Smooth muscle cell (in vitro differentiated cells): Measurements from ENCODE around the gene SLC4A1AP. TPM values are rescaled to one million over a fixed set of nuclear protein-coding genes. Genes with fewer than 3 reads are reported as not detected.

ENCODE experiments used
- DNase-seq: peaks from one replicate; lab custom pipeline; 2025; ENCODE audit not compliant: unreplicated experiment; lab: John Stamatoyannopoulos, UW
- H2AFZ ChIP-seq: fragments of 200-600 bp; sonication (generic); 2 replicates; pipeline ENCODE4 v1.6.0; 2016; ENCODE audit warnings: antibody characterized with exemption, low read depth, mild to moderate bottlenecking
- H3F3A ChIP-seq: fragments of 200-600 bp; sonication (generic); 2 replicates; pipeline ENCODE4 v1.6.0; 2017; ENCODE audit warnings: antibody characterized with exemption, low read depth
- H3K27ac ChIP-seq: fragments of 200-600 bp; sonication (generic); 2 replicates; pipeline ENCODE4 v1.5.1; 2016; ENCODE audit warnings: low read depth, mild to moderate bottlenecking
- H3K27me3 ChIP-seq: fragments of 200-600 bp; sonication (generic); 2 replicates; pipeline ENCODE4 v1.6.1; 2016; ENCODE audit warnings: low read depth, mild to moderate bottlenecking
- H3K36me3 ChIP-seq: fragments of 200-600 bp; sonication (generic); 2 replicates; pipeline ENCODE4 v1.5.1; 2016; ENCODE audit warnings: low read depth
- H3K4me1 ChIP-seq: fragments of 200-600 bp; sonication (generic); 2 replicates; pipeline ENCODE4 v1.5.1; 2016; ENCODE audit warnings: low read depth
- H3K4me2 ChIP-seq: fragments of 200-600 bp; sonication (generic); 2 replicates; pipeline ENCODE4 v1.6.0; 2016; ENCODE audit warnings: mild to moderate bottlenecking
- H3K4me3 ChIP-seq: fragments of 200-600 bp; sonication (generic); 2 replicates; pipeline ENCODE4 v1.5.1; 2016; ENCODE audit warnings: mild to moderate bottlenecking
- H3K79me2 ChIP-seq: fragments of 200-600 bp; sonication (generic); 2 replicates; pipeline ENCODE4 v1.6.0; 2016; ENCODE audit warnings: low read depth, mild to moderate bottlenecking
- H3K9ac ChIP-seq: fragments of 200-600 bp; sonication (generic); 2 replicates; pipeline ENCODE4 v1.6.0; 2016; ENCODE audit warnings: low read depth
- H3K9me3 ChIP-seq: fragments of 200-600 bp; sonication (generic); replicated peaks from 2 replicates; pipeline ENCODE4 v1.5.1; 2016; ENCODE audit warnings: low read depth
- H4K20me1 ChIP-seq: fragments of 200-600 bp; sonication (generic); 2 replicates; pipeline ENCODE4 v1.6.0; 2016; ENCODE audit warnings: low read depth
- WGBS: methylation state at CpG from one replicate; pipeline ENCODE4 v1.1.7; 2016; ENCODE audit warnings: low lambda C conversion rate; 5-methylcytosine and 5-hydroxymethylcytosine counted together
- polyA plus RNA-seq: library from polyadenylated mRNA; unstranded; fragments of >200 nt; fragmentation: Nextera tagmentation; extraction: Ambion mirVana; gene quantifications from 2 replicates; pipeline ENCODE4 v1.2.1, GENCODE V29; 2016
- total RNA-seq: library from RNA; depleted of rRNA; stranded (reverse); fragments of >200 nt; gene quantifications from 2 replicates; pipeline ENCODE4 v1.2.3, GENCODE V29; 2014
- TF ChIP-seq, protein P1 (sequence below): fragments of 200-600 bp; sonication (generic); IDR thresholded peaks from 2 replicates; pipeline ENCODE4 v1.5.1; 2017; ENCODE audit warnings: borderline replicate concordance, mild to moderate bottlenecking, antibody characterized with exemption; ENCODE audit not compliant: insufficient read depth, poor library complexity, severe bottlenecking

The SLC4A1AP gene
- total and polyA plus RNA-seq, 2 experiments from 2014 or later, result 26.2 to 27.5 TPM

- Histone ChIP-seq H4K20me1 (no peaks in the 10 kb centered on the region), H3K9me3 (no peaks in the 10 kb centered on the region), H2AFZ (no peak overlapping the region), H3K4me3 (no peak overlapping the region), H3K9ac (no peak overlapping the region), H3F3A (no peaks in the 10 kb centered on the region), H3K4me2 (no peak overlapping the region), H3K36me3 (no peaks in the 10 kb centered on the region), H3K27me3 (no peaks in the 10 kb centered on the region), H3K79me2 (no peaks in the 10 kb centered on the region), H3K27ac (no peak overlapping the region), H3K4me1 (no peaks in the 10 kb centered on the region)
- TF ChIP-seq, protein P1, sequence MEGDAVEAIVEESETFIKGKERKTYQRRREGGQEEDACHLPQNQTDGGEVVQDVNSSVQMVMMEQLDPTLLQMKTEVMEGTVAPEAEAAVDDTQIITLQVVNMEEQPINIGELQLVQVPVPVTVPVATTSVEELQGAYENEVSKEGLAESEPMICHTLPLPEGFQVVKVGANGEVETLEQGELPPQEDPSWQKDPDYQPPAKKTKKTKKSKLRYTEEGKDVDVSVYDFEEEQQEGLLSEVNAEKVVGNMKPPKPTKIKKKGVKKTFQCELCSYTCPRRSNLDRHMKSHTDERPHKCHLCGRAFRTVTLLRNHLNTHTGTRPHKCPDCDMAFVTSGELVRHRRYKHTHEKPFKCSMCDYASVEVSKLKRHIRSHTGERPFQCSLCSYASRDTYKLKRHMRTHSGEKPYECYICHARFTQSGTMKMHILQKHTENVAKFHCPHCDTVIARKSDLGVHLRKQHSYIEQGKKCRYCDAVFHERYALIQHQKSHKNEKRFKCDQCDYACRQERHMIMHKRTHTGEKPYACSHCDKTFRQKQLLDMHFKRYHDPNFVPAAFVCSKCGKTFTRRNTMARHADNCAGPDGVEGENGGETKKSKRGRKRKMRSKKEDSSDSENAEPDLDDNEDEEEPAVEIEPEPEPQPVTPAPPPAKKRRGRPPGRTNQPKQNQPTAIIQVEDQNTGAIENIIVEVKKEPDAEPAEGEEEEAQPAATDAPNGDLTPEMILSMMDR, result no peak
- no peak for DNase-seq
- 77% methylated on average over 3 of the region's 3 CpGs for WGBS
Observed at GRCh38 chr2:27708666-27709065, 45.0 kb downstream of the SLC4A1AP start.

DNA sequence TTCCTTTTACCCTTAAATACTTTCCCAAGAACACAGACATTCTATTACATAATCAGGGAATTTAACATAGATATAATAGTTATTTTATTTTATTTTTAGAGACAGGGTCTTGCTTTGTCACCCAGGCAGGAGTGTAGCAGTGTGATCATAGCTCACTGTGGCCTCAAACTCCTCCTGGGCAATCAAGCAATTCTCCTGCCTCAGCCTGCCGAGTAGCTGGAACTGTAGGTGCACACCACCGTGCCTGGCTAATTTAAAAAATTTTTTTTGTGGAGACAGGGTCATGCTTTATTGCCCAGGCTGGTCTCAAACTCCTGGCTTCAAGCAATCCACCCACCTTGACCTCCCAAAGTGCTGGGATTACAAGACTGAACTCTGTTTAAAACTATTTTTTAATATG lies 45.6 kb downstream of the SLC4A1AP start:
- Histone ChIP-seq H3F3A (no peaks in the 10 kb centered on the region), H3K36me3 (no peaks in the 10 kb centered on the region), H3K4me2 (no peak overlapping the region), H3K79me2 (no peaks in the 10 kb centered on the region), H3K4me3 (no peak overlapping the region), H4K20me1 (no peaks in the 10 kb centered on the region), H3K9ac (no peak overlapping the region), H3K27me3 (no peaks in the 10 kb centered on the region), H3K9me3 (no peaks in the 10 kb centered on the region), H2AFZ (no peak overlapping the region), H3K4me1 (no peaks in the 10 kb centered on the region), H3K27ac (no peak overlapping the region)
- TF ChIP-seq, protein P1, result no peak
- DNase-seq, result no peak
- 76% methylated on average over 2 of the region's 2 CpGs for whole genome bisulfite sequencing

GRCh38 chr2:27709960-27710575 lies 46.4 kb downstream of the SLC4A1AP start:
- no peaks in the 10 kb centered on the region for H4K20me1 ChIP-seq
- WGBS, result 92% methylated on average over 7 of the region's 7 CpGs
- TF ChIP-seq, protein P1, result no peak

More at GRCh38 chr2:27709960-27710575, 46.4 kb downstream of the SLC4A1AP start:
- H3K9me3 ChIP-seq, result no peaks in the 10 kb centered on the region
- H3F3A ChIP-seq, result no peaks in the 10 kb centered on the region
- H3K4me1 ChIP-seq, result peaks cover 4% of the 10 kb centered on the region
- DNase-seq, result no peak
- no peaks in the 10 kb centered on the region for H3K27me3 ChIP-seq
- H3K27ac ChIP-seq, result no peak overlapping the region
- no peak overlapping the region for H3K4me2 ChIP-seq
- H3K4me3 ChIP-seq, result no peak overlapping the region
- no peak overlapping the region for H3K9ac ChIP-seq
- H3K36me3 ChIP-seq, result no peaks in the 10 kb centered on the region
- H3K79me2 ChIP-seq, result no peaks in the 10 kb centered on the region
- H2AFZ ChIP-seq, result no peak overlapping the region
